Astrocyte (in vitro differentiated cells and primary cell): Measurements from ENCODE around the gene PDK1.

Source experiments
- CTCF ChIP-seq: IDR thresholded peaks from 2 replicates; pipeline ENCODE4 v1.5.1; 2011; ENCODE audit warnings: low read depth, mild to moderate bottlenecking, inconsistent platforms, low read length, moderate library complexity; ENCODE audit not compliant: insufficient read depth
- EZH2 ChIP-seq: IDR thresholded peaks from 2 replicates; pipeline ENCODE4 v1.6.1; 2012; ENCODE audit warnings: mild to moderate bottlenecking, low read length, inconsistent platforms; ENCODE audit not compliant: insufficient read depth

- TF ChIP-seq CTCF: no peak
- TF ChIP-seq EZH2: no peak
Measured at GRCh38 chr2:172628085-172628484, 72.2 kb downstream of the PDK1 start.
